ENCODE measurements around the gene TNS1. TPM values are rescaled to one million over a fixed set of nuclear protein-coding genes. Genes with fewer than 3 reads are reported as not detected.

The TNS1 gene
- total and polyA plus RNA-seq, 2 donors (not counting 1 experiment from before 2014, with no cell fraction given): 0.10 to 0.86 TPM

DNA sequence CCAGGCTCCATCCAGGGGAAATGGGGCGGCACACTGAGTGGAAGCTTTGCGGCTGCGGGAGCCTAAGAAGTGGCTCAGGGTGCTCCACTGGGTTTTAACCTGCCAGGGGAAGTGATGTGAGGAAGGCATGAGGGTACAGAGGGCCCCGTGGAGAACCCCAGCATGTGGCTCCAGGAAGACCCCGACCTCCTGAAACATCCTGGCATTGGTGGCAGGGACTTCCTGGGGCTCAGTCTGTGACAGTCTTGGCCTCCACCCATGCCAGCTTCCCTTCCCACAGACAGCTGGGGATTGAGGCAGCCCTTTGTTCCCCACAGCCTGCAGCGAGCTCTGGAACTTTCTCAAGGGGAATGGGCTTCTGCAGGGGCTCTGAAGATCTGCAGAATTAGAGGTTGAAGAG lies 146.6 kb downstream of the TNS1 start:
- ChIA-PET CTCF (interaction anchor here (1.8 kb wide), 1 partner anchor 67 kb away, joined by 5 read pairs; no protein-coding TSS in a partner anchor), POLR2A (no interaction called here)
- Mint-ChIP-seq H3K27me3 (peaks cover 6% of the 10 kb centered on the region), H3K9me3 (ENCODE audit: insufficient read depth) (no peaks in the 10 kb centered on the region), H3K4me3 (no peak overlapping the region), H3K4me1 (peaks cover 3% of the 10 kb centered on the region), H3K27ac (no peak overlapping the region)
- no peaks in the 10 kb centered on the region for H3K79me2 ChIP-seq (ENCODE audit: control insufficient read depth, insufficient read depth, low read length)
- no peak overlapping the region for H2AFZ ChIP-seq (ENCODE audit: insufficient read depth, low read depth, low read length, poor library complexity, severe bottlenecking)
- 72% methylated on average over 5 of the region's 6 CpGs for WGBS (ENCODE audit: insufficient coverage)
- H3K27ac ChIP-seq (ENCODE audit: low read length in 2 of 2): no peak overlapping the region
- no peaks in the 10 kb centered on the region for H3K4me1 ChIP-seq (ENCODE audit: control insufficient read depth in 2 of 2, insufficient read depth in 2 of 2, low read length in 2 of 2)
- no peaks in the 10 kb centered on the region for H4K20me1 ChIP-seq (ENCODE audit: control insufficient read depth, insufficient read depth, low read length, poor library complexity, severe bottlenecking)
- H3K36me3 ChIP-seq (replicated peaks in 1 of 2; ENCODE audit: control extremely low read depth in 1 of 2, control insufficient read depth in 1 of 2, extremely low read depth in 1 of 2, insufficient read depth in 2 of 2, low read length in 1 of 2): no peaks in the 10 kb centered on the region
- H3K9me3 ChIP-seq (ENCODE audit: control extremely low read depth in 1 of 3, control insufficient read depth in 2 of 3, insufficient read depth in 1 of 3, low read length in 2 of 3): peaks cover 0 to 4% (median 0%) of the 10 kb centered on the region in 3 donors
- intact Hi-C loops (cut with micrococcal nuclease): no loop called here
- no peak overlapping the region for H3K9ac ChIP-seq (ENCODE audit: low read length)
- TF ChIP-seq EZH2 (IDR thresholded peaks at IDR 0.05; ENCODE audit: borderline replicate concordance, insufficient read depth, low read depth, low read length, poor library complexity, severe bottlenecking): no peak
- TF ChIP-seq, protein P1, sequence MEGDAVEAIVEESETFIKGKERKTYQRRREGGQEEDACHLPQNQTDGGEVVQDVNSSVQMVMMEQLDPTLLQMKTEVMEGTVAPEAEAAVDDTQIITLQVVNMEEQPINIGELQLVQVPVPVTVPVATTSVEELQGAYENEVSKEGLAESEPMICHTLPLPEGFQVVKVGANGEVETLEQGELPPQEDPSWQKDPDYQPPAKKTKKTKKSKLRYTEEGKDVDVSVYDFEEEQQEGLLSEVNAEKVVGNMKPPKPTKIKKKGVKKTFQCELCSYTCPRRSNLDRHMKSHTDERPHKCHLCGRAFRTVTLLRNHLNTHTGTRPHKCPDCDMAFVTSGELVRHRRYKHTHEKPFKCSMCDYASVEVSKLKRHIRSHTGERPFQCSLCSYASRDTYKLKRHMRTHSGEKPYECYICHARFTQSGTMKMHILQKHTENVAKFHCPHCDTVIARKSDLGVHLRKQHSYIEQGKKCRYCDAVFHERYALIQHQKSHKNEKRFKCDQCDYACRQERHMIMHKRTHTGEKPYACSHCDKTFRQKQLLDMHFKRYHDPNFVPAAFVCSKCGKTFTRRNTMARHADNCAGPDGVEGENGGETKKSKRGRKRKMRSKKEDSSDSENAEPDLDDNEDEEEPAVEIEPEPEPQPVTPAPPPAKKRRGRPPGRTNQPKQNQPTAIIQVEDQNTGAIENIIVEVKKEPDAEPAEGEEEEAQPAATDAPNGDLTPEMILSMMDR (IDR thresholded peaks at IDR 0.05): no peak
- ATAC-seq (ENCODE audit: low read depth) (no peak), DNase-seq (no peak)
- H3K4me2 ChIP-seq (replicated peaks; ENCODE audit: low read depth, low read length, poor library complexity, severe bottlenecking): no peak overlapping the region
- H3K27me3 ChIP-seq (replicated peaks in 1 of 4; ENCODE audit: control extremely low read depth in 1 of 4, control insufficient read depth in 3 of 4, insufficient read depth in 4 of 4, low read length in 3 of 4): no peaks in the 10 kb centered on the region
- no peak overlapping the region for H3K4me3 ChIP-seq (ENCODE audit: control extremely low read depth in 1 of 5, extremely low read depth in 1 of 5, insufficient read depth in 1 of 5, low read depth in 2 of 5, low read length in 4 of 5)

DNA sequence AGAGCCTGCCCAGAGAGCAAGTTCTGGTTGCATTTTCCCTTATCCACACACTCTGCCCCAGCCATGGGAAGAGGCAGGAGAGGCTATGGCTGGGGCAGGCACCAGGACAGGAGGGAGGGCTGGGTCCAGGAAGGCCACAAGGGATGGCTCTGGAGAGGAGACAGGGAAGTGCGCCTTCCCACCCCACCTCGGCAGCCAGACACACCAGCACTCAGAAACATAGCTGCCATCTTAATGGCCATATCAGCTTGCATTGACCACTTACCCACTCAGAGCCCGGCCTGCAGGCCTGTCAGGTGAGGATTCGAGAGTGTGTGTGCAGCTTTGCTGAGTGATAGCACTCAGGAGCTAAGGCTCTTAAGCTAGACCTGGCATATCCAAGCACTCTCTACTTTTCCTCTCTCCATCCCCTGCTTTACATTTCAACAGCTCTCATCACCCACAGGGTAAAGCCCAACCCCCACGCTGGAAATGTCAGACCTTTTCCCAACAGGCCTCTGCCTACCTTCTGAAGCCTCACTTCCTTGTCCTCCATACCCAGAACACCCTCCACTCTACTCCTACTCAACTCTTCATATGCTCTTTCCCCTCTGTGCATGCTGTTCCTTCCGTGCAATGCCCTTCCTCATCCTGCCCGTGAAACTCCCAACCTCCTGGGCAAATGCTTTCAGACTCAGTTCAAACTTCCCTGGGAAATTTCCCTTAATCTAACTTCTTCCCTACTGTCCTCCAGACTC lies 147.9 kb downstream of the TNS1 start:
- no peak for ATAC-seq (ENCODE audit: low read depth)
- Mint-ChIP-seq H3K4me3 (no peak overlapping the region), H3K27me3 (peaks cover 6% of the 10 kb centered on the region), H3K9me3 (ENCODE audit: insufficient read depth) (no peaks in the 10 kb centered on the region), H3K27ac (no peak overlapping the region), H3K4me1 (peaks cover 3% of the 10 kb centered on the region)
- intact Hi-C loops (cut with micrococcal nuclease): no loop called here
- Histone ChIP-seq H3K36me3 (replicated peaks in 1 of 2; ENCODE audit: control extremely low read depth in 1 of 2, control insufficient read depth in 1 of 2, extremely low read depth in 1 of 2, insufficient read depth in 2 of 2, low read length in 1 of 2) (no peaks in the 10 kb centered on the region), H3K27ac (ENCODE audit: low read length in 2 of 2) (no peak overlapping the region), H4K20me1 (ENCODE audit: control insufficient read depth, insufficient read depth, low read length, poor library complexity, severe bottlenecking) (no peaks in the 10 kb centered on the region), H3K4me3 (ENCODE audit: control extremely low read depth in 1 of 5, extremely low read depth in 1 of 5, insufficient read depth in 1 of 5, low read depth in 2 of 5, low read length in 4 of 5) (no peak overlapping the region), H3K4me1 (ENCODE audit: control insufficient read depth in 2 of 2, insufficient read depth in 2 of 2, low read length in 2 of 2) (no peaks in the 10 kb centered on the region), H2AFZ (ENCODE audit: insufficient read depth, low read depth, low read length, poor library complexity, severe bottlenecking) (no peak overlapping the region), H3K27me3 (replicated peaks in 1 of 4; ENCODE audit: control extremely low read depth in 1 of 4, control insufficient read depth in 3 of 4, insufficient read depth in 4 of 4, low read length in 3 of 4) (no peaks in the 10 kb centered on the region), H3K79me2 (ENCODE audit: control insufficient read depth, insufficient read depth, low read length) (no peaks in the 10 kb centered on the region), H3K9ac (ENCODE audit: low read length) (no peak overlapping the region), H3K4me2 (replicated peaks; ENCODE audit: low read depth, low read length, poor library complexity, severe bottlenecking) (no peak overlapping the region), H3K9me3 (ENCODE audit: control extremely low read depth in 1 of 3, control insufficient read depth in 2 of 3, insufficient read depth in 1 of 3, low read length in 2 of 3) (peaks cover 0 to 4% (median 0%) of the 10 kb centered on the region in 3 donors)
- WGBS (ENCODE audit: insufficient coverage): 90% methylated on average over 7 of the region's 7 CpGs
- TF ChIP-seq, protein P1 (IDR thresholded peaks at IDR 0.05): no peak
- TF ChIP-seq EZH2 (IDR thresholded peaks at IDR 0.05; ENCODE audit: borderline replicate concordance, insufficient read depth, low read depth, low read length, poor library complexity, severe bottlenecking): no peak
- DNase-seq: no peak
- CTCF ChIA-PET: interaction anchor here (0.7 to 1.3 kb wide), 3 partner anchors 32 to 279 kb away, joined by 3 read pairs; no protein-coding TSS in a partner anchor
- POLR2A ChIA-PET: no interaction called here

Measured in B cell (primary cell).